ENCODE measurements around the gene KLHL42.

DNA sequence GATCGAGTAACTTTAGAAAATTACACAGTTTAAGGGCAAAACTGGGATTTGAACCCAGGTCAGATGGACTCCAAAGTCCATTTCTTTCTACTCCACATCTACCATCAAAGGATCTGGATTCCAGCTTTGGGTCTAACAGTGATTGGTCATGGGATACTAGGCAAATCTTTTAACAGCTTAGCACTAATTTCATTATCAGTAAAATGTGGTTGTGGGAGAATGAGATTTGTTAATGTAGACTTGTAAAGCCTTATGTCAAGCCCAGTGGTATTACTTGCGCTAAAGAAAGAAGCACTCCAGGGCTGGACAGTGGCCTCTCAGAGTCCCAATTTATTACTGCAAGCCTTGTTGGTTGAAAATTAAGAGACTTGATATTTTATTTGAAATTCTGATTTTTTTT is 65.2 kb downstream of the KLHL42 start:
- TF ChIP-seq CTCF (IDR thresholded peaks at IDR 0.05) (no peak), POLR2A (IDR thresholded peaks at IDR 0.05; ENCODE audit: low read length) (no peak), REST (IDR thresholded peaks at IDR 0.05) (no peak), PBX3 (IDR thresholded peaks at IDR 0.05) (no peak), ESRRA (IDR thresholded peaks at IDR 0.05; ENCODE audit: borderline replicate concordance, low read length) (no peak), RAD21 (conservative IDR thresholded peaks at IDR 0.05 in 1 of 2, IDR thresholded peaks at IDR 0.05 in 1 of 2) (no peak), CEBPB (IDR thresholded peaks at IDR 0.05) (no peak), CHD2 (IDR thresholded peaks at IDR 0.05; ENCODE audit: low read length, partially characterized antibody) (no peak), SMC3 (IDR thresholded peaks at IDR 0.05) (no peak), POLR2AphosphoS2 (conservative IDR thresholded peaks at IDR 0.05; ENCODE audit: low read length) (no peak), CBX2 (IDR thresholded peaks at IDR 0.05; ENCODE audit: borderline replicate concordance, low read depth) (no peak)
